Activated CD4-positive, CD25-positive, alpha-beta regulatory T cell treated with anti-CD3 and anti-CD28 coated beads, Interleukin-2, amount 50 U/mL, for 24 hours (primary cell): Measurements from ENCODE around the gene SCGN.

Experiments used
- ATAC-seq, 2 donors: fragments of 150-1000 bp; cut with Tn5 transposase; one replicate each; pipeline ENCODE4 v1.10.0; 2021; ENCODE audit warnings: mild to moderate bottlenecking in 1 of 2, moderate library complexity in 1 of 2

The SCGN gene

DNA sequence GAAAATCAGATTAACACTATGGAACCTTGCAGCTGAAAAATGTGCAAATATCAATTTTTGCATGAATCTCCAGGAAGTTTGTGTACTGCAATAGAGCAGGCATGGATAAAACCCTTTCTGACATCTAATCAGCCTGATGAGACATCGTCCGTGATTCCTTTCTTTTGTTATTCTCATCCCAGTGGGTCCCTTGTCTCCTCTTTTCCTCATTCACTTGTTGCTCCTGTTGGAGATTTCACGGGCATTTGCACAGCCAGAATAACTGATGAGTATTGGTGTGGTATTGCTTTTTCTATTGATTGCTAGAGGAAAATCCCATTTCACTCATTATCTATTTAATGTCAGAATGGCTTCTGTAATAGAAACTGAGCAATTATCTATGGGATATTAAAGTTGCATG, 39.9 kb downstream of the SCGN start:
- no peak for ATAC-seq

DNA sequence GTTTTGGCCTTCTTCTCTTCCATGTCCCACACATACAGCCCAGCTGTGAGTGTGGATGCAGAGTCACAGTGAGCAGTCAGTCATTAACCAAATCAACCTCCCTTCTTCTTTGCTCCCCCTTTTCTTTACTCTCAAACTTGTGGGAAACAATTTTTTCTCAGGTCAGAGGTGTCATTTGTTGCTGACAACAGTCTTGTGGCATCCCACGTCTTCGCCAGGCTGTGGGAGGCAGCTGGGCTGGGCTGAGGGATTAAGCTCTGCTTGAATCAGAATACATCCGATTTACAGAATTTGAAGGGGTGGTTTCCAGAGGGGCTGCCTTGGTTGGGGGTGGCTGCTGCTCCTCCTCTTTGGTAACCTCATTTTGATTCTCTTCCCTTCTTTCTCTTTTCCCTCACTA, 40.5 kb downstream of the SCGN start:
- ATAC-seq, result no peak

DNA sequence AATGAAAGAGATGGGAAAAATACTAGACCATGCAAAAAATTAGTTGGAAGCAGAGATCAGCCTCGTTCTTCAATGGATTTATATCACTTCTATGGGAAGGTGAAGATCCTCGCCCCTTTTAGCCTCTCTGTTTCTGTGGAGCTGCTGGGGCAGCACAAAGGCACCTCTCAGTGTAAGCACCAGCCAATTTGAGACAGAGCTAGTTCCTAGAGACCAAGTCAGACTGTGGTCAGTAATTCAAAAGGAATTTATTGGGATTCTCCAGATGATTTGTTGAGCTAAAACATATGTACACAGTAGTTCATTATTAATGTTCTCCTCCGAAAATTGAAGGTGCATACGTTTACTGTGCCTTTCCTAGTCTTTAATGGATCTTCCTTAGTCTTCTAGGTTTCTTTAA, 42.4 kb downstream of the SCGN start:
- ATAC-seq, result no peak

DNA sequence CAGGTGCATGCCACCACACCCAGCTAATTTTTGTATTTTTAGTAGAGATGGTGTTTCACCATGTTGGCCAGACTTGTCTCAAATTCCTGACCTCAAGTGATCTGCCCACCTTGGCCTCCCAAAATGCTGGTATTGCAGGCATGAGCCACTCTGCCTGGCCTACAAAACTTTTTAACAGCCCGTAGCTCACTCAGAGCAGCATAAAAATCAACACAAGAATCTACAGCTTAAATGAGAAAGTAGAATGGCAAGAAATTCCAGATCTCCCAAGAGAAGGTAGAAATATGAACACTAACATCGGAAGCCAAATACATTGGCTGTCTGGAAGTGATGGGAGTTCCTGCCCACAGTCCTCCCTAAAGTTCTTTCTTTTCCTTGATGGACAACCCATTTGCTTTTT, 43.7 kb downstream of the SCGN start:
- ATAC-seq, result no peak

DNA sequence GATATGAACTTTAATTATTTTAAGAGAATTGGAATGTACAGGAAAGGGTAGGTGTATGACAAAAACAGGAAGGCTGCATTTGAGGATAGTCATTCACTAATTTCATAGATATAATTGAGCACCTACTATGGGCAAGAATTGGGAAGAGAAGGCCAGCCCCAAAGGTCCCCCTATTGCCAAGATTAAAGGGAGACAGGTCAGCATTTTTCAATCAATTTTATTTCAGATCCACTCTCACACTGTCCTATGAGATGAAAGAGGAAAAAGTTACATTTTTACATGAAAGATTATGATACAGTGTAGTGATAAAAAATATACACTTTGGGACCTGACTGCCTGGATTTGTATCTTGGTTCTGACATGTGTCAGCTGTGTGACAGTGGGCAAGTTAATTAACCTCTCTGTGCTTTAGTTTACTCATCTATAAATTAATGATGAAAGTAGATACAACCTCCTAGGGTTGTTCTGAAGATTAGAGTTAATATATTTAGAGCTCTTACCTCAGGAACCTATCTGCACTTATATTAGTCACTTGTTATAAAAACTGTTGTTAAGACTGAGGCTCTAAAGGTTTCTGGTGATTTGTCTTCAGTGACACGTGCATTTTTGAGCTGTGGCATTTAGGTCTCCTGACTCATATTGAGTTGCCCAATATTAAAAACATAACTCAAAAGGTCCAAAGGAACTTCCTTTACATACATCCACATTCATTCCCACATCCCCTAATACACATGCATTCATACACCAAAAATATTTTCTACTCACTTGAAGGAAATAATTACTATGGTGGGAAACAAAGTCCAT, 45.7 kb downstream of the SCGN start:
- no peak for ATAC-seq

DNA sequence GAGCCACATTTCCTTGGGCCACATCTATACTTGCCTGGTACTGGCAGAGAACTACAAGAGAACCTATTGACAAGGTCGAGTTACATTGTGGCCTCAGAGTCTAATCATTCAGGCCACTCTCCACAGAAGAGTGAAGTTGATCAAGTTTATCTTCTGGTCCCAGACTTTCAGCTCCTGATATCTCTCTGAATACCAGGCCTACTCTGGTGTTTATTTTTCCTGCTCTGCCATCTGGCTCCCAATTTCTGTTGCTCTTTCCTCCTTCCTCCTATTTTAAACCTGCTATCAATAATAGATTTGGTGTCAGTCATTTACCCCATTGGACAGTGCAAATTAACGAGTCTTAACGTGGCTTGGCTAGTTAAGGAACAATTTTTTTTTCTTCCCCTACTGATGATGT, 46.6 kb downstream of the SCGN start:
- ATAC-seq, result no peak

DNA sequence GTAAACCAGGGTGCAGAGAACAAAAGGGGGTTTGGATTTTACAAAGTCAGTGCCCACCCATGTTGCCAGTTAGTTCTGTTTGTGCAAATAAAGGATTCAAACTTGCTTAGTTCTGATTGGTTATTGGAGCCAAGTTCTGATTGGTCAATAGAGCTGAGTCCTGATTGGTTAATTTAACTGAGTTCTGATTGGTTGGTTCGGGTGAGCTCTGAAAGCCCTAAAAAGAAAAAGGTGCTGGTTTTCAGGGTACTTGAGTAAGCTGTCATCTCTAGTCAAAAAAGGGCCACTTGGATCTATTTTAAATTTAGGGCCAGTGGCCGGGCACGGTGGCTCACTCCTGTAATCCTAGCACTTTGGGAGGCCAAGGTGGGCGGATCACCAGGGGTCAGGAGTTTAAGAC, 47.6 kb downstream of the SCGN start:
- ATAC-seq, result no peak

DNA sequence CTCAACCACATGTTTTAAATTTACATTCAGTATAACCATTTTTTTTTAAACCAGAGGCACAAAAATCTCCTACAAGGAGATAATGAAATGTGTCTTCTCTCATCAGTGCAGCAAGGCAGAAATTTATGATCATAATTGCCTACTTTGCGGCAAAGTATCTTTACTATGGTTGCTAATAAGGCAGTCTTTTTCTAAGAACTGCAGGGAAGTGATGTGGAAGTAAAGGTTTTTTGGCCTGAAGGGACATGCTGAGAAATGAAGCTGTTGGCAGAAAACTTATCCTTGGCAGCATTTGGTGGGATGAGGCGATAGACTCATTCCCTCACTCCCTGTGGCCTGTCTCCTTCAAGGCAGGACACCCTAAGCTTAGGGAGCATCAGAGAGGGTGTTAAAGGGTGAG, 48.7 kb downstream of the SCGN start:
- no peak for ATAC-seq

DNA sequence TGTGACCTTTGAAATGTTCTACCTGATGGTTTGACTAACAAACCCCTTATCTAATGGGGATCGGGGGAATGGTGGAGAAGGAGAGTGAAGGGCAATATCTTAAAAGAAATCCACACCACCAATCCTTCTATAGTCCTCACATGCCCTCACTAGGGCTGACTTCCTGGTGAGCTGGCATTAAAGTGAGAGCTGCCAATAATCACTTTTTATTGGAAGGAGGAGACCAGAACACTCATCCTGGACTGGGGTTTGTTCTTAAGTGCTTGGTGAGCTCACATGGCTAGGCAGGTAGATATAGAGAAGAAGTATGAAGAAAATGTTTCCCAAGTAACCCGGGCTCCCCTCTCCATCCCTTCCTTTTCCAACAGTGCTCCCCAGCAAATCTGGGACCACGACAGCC, 49.8 kb downstream of the SCGN start:
- ATAC-seq, result no peak

DNA sequence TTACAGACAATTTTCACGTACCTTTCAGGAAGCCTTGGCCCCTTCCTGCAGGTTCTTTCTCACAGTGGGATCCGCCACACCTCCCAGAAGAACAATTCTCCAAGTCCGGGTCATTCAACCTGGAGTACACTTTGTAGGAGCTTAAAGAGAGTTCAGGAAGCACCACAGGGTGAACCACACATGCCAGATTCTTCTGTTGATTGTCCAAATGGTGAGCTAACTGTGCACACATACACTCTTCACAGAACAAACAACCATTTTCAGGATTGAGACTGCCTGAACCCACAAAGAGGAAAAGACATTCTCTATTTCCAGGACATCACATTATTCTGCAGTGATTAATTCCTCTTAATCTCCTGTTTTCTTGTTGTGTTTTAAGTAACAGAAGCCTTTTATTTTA, 51.0 kb downstream of the SCGN start:
- no peak for ATAC-seq

DNA sequence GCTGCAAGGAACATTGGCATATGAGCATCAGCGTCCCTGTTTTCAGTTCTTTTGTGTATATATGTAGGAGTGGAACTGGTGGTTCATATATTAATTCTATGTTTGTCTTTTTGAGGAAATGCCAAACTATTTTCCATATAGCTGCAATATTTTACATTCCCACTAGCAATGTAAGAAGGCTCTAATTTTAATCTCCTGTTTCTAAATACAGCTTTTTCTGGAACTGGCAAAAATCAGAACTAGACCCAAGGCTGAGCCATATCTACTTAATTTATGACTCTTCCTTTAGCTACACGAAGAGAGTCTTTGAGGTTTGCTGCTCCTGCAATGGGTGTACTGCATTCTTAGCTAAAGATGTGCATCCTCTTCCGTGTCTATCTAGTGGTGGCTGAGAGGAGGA, 52.0 kb downstream of the SCGN start:
- ATAC-seq, result no peak

DNA sequence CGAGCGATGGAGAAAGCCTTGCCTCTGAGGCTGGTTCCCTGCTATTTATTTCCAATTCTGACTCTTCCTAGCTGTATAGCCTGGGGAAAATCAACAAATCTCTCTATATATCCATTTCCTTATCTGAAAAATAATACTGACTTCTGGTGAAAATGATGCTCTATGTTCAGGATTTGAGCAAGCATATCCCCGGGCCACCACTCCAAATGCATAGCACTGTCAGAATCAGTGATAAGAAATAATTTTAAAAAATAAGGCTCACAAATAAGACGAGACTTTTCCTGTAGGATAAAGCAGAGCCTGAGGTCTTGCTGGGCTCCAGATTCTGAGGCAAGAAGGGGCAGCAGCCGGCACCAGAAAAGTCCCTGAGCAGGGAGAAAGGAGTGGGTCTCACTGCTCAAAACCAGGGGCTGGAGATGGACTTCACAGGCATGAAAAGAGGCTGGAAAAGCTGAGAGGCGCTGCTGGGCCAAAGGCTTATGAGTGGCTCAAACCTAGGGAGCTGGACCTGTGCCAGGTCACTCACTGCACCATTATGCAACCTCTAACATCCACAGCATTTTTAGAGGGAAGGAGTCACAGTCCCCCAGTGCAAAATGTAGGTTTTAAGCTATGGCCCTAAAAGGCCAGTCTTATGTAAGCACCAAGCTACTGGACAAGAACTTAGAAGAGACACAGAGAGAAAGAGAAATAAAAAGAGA, 54.4 kb downstream of the SCGN start:
- no peak for ATAC-seq

DNA sequence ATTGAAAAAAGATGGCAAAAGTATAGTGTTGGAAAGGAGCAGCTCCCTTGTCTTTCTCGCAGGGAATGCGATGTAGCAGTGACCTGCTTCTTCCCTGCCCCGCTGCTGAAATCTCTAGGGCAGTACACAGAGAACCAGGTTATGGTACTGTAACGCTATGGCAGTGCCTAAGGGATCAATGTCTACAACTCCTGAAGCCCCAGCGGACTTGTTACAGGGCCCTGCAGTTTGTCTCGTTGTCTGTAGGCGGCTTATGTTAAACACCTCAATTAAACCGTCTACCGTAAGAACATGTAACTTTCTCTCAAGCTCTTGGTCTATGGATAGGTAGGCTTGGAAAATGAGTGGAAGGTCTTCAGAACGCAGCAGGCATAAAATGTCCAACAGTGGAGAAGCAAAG, 57.7 kb downstream of the SCGN start:
- no peak for ATAC-seq

DNA sequence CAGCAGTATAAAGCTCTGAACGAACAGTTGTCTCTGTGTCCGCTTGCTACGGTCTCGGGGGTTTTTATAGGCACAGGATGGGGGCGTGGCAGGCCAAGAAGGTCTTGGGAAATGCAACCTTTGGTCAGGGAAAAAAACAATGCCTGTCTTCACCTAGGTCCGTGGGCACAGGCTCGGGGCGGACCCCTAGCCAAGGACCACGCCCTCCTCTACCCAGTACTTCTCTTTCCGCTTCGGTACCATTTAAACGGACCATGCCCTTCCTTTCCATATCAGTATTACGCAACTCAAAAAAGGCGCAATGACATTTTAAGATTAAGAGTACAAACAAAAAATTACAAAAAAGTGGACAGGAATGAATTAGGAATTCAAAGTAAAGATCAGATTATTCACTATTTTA, 58.3 kb downstream of the SCGN start:
- no peak for ATAC-seq

DNA sequence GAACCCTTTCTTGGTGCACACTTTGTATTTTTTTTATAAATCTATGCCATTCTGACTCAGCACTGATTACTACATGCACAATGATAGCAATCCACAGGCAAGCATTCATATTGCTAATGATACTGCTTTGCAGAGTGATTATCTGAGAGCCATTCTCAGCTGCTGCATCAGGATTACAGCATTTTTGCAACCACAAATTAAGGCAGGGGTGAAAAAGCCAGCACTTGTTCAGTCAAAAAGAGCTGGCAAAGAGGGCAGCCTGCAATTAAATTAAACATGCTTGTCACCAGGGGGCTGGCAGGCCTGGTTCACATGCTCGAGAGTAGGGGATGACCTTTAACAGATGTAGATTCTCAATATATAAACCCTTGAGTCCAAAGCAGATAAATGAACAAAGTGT, 61.8 kb downstream of the SCGN start:
- no peak for ATAC-seq

DNA sequence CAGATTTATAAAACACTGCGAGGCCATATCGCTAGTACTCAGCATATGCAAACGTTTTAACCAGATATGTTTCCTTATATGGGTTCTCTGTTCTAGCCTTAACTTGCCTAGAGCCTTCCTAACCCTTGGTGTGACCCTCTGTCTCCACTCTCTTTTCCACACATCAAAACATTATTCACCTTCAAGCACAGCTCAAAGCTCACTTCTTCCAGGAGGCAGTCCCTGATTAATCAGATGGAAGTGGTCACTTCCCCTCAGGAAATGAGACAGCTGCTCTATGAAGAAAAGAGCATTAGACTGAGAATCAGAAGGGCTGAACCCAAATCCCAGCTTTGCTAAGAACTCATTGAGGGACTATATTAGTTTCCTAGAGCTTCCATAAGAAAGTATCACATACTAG, 62.8 kb downstream of the SCGN start:
- no peak for ATAC-seq

DNA sequence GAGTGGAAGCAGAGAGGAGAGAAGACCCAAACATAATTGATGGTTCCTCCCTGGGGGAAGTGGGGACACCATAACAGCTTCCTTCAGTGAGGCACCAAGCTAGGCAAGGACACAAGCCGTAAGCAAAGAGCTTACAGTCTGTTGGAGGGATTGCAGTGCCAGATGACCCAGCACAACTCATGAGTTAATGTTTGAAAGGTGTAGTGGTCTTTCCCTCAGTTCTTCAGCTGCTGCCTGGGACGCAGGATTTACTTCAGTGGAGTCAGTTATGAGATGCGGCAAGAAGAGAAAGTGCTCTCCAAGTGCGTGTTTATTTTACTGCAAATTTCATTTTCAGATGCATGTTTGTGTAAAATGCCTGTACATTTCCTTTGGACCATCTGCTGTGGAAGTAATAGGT, 63.8 kb downstream of the SCGN start:
- no peak for ATAC-seq

DNA sequence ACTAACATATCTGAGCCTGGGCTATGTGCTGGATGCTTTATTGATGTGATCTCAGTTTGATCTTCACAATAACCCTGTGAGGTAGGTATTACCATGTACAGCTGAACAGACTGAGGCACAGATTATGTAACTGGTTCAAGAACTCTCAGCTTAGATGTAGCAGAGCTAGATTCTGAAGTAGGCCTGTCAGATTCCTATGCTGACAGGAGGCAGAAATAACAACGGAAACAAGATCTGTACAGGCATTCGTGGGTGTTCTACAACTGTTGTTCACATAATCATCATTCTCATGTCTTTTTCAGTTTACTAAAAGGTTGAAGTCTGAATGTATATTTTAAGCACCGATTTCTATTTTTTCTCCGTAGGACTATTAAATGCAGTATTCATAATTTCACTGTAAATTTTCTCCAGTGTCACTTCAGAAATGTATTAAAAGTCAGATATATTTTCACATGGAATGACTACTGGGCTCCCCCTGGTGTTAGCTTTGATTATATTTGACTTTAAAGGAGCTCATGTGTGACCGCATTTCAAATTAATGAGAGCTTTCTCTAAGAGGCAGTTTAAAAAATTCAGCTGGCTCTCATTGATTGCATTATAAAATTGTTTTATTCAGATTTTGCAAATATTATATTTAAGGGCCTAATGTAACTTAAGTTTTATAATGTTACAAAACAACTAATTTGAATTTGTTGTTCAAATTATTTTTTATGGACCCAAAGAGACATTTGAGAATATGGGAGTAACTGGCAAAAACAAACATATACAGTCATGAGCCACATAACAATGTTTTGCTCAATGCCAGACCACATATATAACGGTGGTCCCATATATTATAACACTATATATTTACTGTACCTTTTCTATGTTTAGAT, 66.1 kb downstream of the SCGN start:
- no peak for ATAC-seq

DNA sequence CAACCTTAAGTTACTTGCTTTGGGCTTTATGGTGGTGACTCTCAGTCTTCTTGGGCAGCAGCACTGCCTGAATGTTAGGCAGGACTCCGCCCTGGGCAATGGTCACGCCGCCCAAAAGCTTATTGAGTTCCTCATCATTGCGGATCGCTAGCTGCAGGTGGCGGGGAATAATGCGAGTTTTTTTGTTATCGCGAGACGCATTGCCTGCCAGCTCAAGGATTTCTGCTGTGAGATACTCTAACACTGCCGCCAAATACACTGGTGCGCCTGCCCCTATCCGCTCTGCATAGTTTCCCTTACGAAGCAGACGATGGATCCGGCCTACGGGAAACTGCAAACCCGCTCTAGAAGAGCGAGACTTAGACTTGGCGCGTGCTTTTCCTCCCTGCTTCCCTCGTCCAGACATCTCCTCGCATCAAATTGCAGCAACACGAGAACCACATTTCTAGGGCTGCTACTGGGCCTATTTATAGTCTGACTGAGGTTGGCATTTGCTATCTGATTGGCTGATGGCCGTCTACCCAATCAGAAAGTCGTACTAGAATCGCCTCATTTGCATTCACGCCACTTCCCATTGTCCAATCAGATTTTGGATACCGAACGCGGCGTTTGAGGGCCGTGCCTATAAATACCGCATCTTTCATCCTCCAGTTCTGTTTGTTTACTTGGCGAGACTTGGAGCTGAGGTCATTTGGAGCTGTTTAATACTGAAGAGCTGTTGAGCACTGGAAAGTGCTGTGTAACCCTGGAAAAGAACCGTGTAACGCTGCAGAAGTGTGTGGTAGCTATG, 74.3 kb downstream of the SCGN start:
- no peak for ATAC-seq

DNA sequence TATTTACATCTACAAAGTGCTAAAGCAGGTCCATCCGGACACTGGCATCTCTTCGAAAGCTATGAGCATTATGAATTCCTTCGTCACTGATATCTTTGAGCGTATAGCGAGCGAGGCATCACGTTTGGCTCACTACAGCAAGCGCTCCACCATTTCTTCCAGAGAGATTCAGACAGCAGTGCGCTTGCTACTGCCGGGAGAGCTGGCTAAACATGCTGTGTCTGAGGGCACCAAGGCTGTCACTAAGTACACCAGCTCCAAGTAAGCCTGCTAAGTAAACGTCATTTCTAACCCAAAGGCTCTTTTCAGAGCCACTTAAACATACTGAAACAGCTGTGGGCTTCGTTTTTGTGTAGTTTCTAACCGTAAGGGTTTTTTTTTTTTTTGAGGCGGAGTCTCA, 75.0 kb downstream of the SCGN start:
- ATAC-seq, result no peak

DNA sequence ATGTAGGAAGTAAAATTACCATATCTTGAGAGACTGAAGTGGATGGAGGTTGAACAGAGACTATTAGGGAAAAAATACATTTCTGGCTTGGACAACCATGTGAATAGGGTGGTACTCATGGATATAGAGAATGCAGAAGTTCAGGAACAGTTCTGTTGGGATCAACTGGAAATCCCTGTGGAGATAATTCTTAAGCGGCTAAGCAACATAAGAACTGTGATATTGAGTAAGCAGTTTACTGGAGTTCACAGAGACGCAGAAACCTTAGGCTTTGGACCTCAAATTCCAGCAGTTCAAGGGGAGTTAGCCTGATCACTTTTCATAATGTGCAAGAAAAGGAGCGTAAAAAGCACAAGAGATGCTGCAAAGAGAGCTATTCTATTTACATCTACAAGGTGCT, 78.9 kb downstream of the SCGN start:
- ATAC-seq, result no peak

DNA sequence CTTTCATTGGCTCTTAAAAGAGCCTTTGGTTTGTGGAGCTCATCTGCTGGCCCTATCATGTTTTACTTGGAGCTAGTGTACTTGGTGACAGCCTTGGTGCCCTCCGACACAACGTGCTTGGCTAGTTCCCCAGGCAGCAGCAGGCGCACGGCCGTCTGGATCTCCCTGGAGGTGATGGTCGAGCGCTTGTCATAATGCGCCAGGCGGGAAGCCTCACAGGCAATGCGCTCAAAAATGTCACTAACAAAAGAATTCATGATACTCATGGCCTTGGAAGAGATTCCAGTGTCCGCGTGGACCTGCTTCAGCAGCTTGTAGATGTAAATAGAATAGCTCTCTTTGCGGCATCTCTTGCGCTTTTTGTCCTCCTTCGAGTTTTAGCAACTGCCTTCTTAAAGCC, 79.7 kb downstream of the SCGN start:
- ATAC-seq, result no peak
